ENCODE data around the gene CSGALNACT2.
A peak's percentile ranks its signal among the peaks of the same experiment; 100 is the strongest.
"Not testable (repeated sequence)": the region's sequence is repeated elsewhere in the genome, so short reads cannot be mapped to it uniquely, and the experiment has no call there.

CSGALNACT2 gene

DNA sequence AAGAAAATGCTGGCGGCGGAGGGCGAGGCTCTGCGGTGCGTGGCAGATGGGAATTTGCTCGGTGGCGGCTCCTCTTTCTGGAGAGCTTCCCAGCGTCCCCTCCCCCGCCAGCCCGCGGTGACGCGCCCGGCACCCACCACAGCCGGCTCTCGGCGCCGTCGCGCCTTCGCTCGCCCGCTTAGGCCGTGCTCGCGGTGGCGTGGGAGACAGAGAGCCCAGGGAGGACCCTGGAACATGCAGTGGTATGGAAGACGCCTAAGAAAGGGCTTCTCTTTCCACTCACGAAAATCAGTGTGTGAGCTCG, 576 bp upstream of the CSGALNACT2 start:
- TF ChIP-seq, protein P1, sequence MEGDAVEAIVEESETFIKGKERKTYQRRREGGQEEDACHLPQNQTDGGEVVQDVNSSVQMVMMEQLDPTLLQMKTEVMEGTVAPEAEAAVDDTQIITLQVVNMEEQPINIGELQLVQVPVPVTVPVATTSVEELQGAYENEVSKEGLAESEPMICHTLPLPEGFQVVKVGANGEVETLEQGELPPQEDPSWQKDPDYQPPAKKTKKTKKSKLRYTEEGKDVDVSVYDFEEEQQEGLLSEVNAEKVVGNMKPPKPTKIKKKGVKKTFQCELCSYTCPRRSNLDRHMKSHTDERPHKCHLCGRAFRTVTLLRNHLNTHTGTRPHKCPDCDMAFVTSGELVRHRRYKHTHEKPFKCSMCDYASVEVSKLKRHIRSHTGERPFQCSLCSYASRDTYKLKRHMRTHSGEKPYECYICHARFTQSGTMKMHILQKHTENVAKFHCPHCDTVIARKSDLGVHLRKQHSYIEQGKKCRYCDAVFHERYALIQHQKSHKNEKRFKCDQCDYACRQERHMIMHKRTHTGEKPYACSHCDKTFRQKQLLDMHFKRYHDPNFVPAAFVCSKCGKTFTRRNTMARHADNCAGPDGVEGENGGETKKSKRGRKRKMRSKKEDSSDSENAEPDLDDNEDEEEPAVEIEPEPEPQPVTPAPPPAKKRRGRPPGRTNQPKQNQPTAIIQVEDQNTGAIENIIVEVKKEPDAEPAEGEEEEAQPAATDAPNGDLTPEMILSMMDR (conservative IDR thresholded peaks at IDR 0.05), result no peak
- H3K27ac ChIP-seq, result peak overlapping the region; percentile 91

DNA sequence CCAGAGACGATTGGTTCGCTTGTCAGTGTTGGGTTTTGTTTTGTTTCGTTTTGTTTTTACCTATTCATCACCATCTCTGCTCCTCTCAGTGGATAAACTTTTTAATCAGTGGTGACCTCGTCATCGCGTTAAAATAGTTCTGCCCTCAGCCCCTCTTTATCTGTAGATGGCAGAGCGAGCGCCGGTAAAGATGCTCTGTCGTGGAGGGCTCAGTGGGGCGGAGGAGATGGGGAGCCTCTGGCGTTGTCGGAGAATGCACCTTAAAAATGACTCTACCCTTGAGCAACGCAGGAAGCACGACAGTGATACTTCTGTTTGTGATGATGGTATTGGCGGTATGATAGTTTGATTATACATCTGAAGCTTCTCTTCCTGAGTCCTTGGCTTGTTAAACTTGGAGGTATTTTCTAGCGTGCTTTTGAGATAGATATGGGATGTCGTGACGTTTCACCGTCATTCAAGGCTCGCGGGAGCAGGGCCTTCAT, 554 bp downstream of the CSGALNACT2 start:
- peak overlapping the region; percentile 91 for H3K27ac ChIP-seq
- TF ChIP-seq, protein P1 (conservative IDR thresholded peaks at IDR 0.05), result no peak

DNA sequence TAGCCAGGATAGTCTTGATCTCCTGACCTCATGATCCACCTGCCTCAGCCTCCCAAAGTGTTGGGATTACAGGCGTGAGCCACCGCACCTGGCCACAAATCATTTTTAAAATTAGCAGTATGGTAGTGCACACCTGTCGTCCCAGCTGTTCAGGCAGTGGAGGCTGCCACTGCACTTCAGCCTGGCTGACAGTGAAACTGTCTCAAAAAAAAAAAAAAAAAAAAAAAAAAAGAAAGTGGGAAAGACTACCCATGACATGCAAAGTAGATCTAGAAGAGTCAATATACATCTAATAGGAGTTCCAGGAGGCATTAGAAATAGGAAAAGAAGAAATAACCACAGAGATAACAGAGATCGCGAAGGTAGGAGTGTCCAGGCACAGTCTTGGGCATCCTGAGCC, 3.2 kb downstream of the CSGALNACT2 start:
- no peak overlapping the region for H3K27ac ChIP-seq
- TF ChIP-seq, protein P1 (conservative IDR thresholded peaks at IDR 0.05), result no peak

DNA sequence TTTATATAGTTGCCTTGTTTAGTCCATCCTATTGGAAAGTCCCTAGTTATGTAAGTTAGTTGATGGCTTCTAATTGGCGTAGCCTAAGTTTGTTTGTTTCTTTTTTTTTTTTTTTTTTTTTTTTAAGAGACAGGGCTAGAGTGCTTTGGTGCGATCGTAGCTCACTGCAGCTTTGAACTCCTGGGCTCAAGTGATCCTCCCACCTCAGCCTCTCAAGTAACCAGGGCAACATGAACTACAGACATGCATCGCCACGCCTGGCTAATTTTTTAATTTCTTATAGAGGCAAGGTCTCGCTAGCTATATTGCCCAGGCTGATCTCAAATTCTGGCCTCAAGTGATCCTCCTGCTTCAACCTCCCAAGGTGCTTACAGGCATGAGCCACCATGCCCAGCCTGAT, 7.1 kb downstream of the CSGALNACT2 start:
- TF ChIP-seq, protein P1 (conservative IDR thresholded peaks at IDR 0.05), result no peak
- no peak overlapping the region for H3K27ac ChIP-seq

DNA sequence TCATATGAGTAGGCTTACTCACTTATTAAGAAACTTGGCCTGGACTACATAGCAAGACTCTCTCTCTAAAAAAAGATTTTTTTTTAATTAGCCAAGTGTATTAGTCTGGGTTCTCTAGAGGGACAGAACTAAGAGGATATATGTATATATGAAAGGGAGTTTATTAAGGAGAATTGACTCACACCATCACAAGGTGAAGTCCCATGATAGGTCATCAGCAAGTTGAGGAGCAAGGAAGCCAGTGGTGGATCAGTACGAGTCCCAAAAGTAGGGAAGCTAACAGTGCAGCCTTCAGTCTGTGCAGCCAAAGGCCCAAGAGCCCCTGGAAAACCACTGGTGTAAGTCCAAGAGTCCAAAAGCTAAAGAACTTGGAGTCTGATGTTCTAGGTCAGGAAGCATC, 7.7 kb downstream of the CSGALNACT2 start:
- H3K27ac ChIP-seq, result not testable (repeated sequence)

DNA sequence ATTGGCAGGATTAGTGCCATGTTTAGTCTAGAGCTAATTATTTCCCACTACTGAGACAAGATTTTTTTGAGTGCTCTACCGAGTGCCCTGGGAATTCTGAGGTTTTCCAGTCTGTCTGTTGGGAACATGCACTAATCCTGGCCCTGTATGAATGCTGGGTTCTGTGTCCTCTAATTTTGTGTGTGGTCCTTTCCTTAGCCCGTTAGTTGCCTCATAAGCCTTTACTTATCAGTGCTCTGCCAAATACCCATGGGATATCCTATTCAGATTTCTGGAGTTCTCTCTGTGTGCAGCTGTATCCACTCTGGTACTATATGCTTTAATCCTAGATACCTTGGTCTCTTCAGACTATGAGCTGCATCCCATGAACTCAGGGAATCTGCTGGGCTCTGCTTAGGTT, 13.1 kb downstream of the CSGALNACT2 start:
- TF ChIP-seq, protein P1 (conservative IDR thresholded peaks at IDR 0.05), result no peak
- H3K27ac ChIP-seq, result no peak overlapping the region

DNA sequence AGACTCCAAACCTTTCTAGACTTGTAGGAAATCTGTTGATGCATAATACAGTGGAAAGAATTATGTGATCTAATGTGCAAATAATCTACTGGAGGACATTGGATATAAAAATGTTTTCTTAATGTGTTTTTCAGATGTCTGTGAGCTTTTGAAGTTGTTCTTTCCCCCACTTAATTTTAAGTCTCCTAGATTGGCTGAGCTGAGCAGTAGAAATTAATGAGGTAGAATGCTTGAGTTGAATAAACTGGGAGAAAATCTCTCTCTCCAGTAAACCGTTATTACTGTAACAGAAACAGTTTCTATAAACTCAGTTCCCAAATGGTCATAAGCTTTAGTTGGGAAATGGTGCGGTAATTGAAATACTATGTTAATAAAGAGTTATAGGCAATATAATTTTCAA, 15.7 kb downstream of the CSGALNACT2 start:
- TF ChIP-seq, protein P1 (conservative IDR thresholded peaks at IDR 0.05), result no peak
- H3K27ac ChIP-seq, result no peak overlapping the region

DNA sequence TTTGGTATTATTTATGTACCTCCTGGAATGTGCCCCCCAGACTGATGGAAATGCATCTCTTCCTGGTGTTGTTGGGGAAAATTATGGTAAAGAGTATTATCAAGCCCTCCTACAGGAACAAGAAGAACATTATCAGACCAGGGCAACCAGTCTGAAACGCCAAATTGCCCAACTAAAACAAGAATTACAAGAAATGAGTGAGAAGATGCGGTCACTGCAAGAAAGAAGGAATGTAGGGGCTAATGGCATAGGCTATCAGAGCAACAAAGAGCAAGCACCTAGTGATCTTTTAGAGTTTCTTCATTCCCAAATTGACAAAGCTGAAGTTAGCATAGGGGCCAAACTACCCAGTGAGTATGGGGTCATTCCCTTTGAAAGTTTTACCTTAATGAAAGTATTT, 17.0 kb downstream of the CSGALNACT2 start:
- no peak overlapping the region for H3K27ac ChIP-seq
- TF ChIP-seq, protein P1 (conservative IDR thresholded peaks at IDR 0.05), result no peak

Data from VCaP (cell line).